ENCODE measurements around the gene ERFE.

DNA sequence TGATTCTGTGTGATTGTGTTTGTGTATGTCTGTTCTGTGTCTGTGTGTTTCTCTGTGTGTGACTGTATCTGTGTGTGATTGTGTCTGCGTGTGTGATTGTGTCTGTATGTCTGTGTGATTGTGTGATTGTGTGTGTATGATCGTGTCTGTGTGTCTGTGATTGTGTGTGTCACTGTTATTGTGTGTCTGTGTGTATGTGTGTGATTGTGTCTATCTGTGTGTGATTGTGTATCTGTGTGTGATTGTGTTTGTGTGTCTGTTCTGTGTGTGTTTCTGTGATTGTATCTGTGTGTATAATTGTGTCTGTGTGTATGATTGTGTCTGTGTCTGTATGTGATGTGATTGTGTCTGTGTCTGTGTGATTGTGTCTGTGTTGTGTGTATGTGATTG is 32.0 kb upstream of the ERFE start:
- TF ChIP-seq, protein P1, sequence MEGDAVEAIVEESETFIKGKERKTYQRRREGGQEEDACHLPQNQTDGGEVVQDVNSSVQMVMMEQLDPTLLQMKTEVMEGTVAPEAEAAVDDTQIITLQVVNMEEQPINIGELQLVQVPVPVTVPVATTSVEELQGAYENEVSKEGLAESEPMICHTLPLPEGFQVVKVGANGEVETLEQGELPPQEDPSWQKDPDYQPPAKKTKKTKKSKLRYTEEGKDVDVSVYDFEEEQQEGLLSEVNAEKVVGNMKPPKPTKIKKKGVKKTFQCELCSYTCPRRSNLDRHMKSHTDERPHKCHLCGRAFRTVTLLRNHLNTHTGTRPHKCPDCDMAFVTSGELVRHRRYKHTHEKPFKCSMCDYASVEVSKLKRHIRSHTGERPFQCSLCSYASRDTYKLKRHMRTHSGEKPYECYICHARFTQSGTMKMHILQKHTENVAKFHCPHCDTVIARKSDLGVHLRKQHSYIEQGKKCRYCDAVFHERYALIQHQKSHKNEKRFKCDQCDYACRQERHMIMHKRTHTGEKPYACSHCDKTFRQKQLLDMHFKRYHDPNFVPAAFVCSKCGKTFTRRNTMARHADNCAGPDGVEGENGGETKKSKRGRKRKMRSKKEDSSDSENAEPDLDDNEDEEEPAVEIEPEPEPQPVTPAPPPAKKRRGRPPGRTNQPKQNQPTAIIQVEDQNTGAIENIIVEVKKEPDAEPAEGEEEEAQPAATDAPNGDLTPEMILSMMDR (IDR thresholded peaks at IDR 0.05) = no peak
- no peak for TF ChIP-seq POLR2A (IDR thresholded peaks at IDR 0.05)

Measured in body of pancreas (tissue), 4 donors.